HG02610 (cell line): ENCODE results near the gene GFRA1.
"Not testable (repeated sequence)": the region's sequence is repeated elsewhere in the genome, so short reads cannot be mapped to it uniquely, and the experiment has no call there.

ENCODE experiments used
- ATAC-seq: cut with Tn5 transposase; IDR thresholded peaks from one replicate; pipeline ENCODE4 v1.9.1; 2021; ENCODE audit warnings: mild to moderate bottlenecking, moderate library complexity; ENCODE audit not compliant: unreplicated experiment

GFRA1 gene

GRCh38 chr10:116165941-116166340 is 107.1 kb downstream of the GFRA1 start:
- ATAC-seq, result not testable (repeated sequence)

GRCh38 chr10:116164291-116164690 is 108.7 kb downstream of the GFRA1 start:
- ATAC-seq, result no peak

DNA sequence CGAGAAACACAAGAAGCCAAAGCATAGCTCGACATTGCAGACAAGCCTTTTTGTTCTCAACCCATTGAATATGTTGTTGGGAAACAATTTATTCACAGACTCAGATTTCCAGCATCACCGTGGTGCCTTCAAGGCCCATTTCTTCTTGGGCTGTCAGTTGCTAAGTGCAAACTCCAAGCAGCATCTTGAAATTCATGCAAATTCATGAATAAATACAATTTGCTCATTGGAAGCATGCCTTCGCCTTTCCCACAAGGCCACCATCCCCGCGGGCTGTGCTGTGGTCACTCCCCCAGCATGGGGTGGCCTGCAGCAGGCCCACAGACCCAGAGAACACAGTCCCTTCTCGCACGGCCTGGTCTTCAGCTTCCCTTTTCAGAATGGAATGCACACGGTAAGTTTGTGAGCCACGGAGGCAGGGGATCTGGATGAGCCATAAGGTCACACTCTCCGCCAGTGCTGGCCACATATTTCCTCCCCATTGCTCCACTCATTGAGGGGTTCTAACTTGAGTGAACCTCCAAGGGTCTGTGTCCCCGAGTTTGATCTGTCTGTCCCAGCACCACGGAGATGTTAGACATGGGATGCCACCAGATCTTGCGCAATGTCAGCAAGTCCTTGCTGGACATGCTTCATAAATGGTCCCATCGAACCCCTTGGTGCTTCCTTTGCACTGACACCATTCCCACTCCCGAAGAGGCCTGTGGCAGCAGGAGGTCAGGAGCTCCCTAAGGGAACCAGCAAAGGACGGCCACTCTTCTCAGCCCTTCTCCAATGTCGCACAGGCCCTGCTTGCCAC is 109.5 kb downstream of the GFRA1 start:
- no peak for ATAC-seq

DNA sequence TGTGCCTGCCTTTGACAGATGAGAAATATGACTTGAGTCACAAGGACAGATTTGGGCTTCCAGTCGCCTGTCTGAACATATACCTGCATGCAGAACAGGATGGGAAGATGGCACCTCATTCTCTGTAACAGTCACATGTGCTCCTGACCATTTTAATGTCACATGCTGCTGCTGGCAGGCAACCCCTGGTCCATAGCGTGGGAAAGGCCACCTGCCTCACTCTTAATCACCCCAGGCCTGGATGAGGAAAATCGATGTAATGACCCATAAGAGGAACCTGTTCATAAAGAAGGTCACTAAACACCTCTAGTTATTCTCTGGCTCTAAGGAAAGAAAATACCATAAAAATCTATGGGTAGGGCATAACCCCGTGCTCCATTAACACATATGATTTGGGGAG is 110.2 kb downstream of the GFRA1 start:
- no peak for ATAC-seq

- no peak for ATAC-seq
Observed at GRCh38 chr10:116160271-116160670, 112.7 kb downstream of the GFRA1 start.

GRCh38 chr10:116159197-116159596 is 113.8 kb downstream of the GFRA1 start:
- ATAC-seq, result no peak

- ATAC-seq, result no peak
Observed at GRCh38 chr10:116158036-116158435, 115.0 kb downstream of the GFRA1 start.

- no peak for ATAC-seq
Observed at GRCh38 chr10:116157485-116157884, 115.5 kb downstream of the GFRA1 start.

- ATAC-seq, result no peak
Observed at GRCh38 chr10:116156819-116157218, 116.2 kb downstream of the GFRA1 start.

DNA sequence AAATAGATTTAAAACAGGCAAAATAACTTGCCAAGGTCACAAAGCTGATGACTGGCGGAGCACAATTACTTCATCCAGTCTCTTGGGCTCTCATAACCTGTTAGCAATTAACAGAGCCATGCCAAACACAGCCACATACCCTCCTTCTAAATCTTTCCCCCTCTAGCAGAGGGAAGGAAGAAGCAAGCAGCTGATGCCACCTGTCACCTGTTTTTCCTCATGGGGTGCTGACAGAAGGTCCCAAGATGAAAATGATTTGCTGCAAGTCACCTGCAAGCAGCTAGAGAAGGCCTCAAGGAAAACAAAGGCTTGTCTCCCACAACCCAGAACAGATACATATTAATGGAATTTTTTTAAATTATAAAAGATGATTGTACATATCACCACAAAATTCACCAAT is 117.8 kb downstream of the GFRA1 start:
- no peak for ATAC-seq

GRCh38 chr10:116154651-116155050 is 118.4 kb downstream of the GFRA1 start:
- ATAC-seq, result no peak

- ATAC-seq, result no peak
Observed at GRCh38 chr10:116151076-116151475, 121.9 kb downstream of the GFRA1 start.

GRCh38 chr10:116150606-116151005 is 122.4 kb downstream of the GFRA1 start:
- no peak for ATAC-seq

DNA sequence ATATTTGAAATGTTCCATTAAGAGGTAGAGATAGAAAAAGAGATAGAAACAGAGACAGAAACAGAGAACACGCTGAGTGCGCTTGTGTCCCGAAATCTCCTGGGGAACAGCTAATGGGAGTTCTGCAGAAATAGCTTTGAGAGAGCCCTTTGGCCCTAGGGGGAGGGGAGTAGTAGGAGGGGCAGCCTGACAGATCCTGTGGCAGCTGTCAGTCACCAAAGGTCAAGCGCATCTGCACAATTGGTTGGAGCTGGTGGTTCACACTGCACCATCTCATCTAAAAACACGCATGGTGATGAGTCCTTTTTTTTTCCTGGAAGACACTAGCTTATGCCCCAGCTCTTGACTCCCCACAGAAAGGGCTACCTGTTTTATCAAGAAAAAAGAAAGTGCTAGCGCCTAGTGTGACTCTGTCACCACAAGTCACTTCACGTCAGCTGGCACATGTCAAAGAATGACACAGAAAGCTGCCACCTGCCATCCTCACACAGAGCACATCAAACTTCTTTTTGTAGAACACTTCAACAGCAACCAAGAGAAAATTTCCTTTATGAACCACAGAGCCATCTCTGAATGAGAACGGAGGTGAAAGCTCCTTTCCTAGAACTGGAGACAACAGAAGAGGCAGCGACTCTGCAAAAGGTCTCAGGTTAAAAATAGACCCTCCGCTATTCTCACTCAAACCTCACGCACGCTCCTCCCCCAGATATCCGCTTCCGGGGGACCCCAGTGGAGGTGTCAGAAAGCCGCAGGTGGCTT is 125.7 kb downstream of the GFRA1 start:
- ATAC-seq, result no peak

- ATAC-seq, result no peak
Observed at GRCh38 chr10:116146372-116147140, 126.5 kb downstream of the GFRA1 start.

DNA sequence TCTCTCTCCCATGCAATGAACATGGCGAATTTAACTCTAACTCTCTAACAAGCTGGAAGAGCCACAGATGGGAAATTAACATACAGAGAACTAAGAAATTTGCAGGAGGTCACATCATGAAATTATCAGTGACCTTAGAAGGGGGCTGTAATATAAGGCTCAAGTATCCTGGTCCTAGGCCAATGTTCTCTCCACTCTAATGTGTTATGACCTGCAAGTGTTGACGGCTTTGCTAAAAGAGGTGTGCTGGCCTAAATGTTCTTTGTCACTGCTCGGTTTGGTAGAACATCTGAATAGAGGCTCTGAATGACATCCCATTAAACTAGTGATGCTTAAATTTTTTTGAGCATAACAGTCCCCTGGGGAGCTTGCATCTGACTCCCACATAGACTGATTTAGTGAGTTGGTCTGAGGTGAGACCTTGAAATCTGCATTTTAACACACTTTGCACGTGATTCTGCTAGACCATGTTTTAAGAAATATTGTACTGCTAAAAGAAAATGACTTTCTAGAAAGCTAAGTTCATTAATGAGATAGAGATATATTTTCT is 129.3 kb downstream of the GFRA1 start:
- no peak for ATAC-seq

DNA sequence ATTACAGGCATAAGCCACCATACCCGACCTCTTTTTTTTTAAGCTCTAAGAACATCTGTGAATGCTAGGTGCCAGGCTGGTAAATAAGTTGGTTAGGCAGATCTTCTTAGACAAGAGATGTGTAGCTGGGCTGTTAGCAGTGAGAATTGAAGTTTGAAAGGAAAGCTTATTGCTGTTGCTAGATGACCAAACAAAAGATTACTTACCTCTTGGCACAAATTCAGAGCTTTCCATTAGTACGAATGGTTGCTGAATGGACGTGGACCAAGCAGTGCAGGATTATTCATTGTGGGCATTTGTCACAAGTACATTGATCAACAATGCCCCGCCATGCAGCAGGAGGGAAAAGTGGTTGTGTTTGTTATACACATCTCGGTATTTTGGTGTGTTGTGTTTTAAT is 131.2 kb downstream of the GFRA1 start:
- ATAC-seq, result no peak

DNA sequence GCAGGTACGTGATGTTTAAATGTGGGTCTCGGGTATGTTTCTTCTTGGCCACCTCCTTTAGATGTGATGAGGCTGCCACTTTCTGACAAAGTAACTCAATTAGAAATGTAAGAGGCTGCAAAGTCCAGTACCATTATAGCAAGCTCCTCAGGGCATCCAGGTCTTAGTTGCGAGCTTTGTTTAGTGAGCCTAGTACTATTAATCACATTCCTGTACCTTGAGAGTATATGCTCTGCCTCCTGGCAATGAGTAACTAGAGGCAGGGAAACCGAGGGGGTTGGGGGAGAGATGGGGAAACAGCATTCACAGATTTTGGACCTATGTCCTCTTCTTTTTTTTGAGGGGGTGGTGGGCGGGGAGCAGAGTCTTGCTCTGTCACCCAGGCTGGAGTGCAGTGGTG is 131.8 kb downstream of the GFRA1 start:
- no peak for ATAC-seq

- ATAC-seq, result no peak
Observed at GRCh38 chr10:116139886-116140285, 133.1 kb downstream of the GFRA1 start.

DNA sequence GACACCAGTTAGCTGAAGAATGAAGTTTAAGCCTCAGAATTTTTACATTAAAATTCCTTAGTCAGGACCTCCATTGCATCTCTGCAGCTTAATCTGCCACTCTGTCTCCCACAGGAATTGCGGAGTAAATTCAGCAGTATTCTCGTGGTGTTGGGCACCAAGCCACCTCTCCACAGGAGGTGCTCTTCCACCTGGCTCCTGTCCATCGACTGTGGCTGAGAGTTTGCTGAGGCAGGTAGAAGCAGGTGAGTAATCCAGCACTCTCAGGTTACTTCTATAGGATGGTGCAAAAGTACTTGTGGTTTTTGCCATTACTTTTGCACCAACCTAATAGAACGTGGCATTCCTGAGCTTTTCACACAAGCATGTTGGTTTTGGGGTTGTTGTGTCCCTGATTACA is 134.1 kb downstream of the GFRA1 start:
- ATAC-seq, result no peak

- no peak for ATAC-seq
Observed at GRCh38 chr10:116136261-116136660, 136.7 kb downstream of the GFRA1 start.
